Epidermal melanocyte (primary cell): ENCODE data around the gene CHMP3.
"Not testable (repeated sequence)": the region's sequence is repeated elsewhere in the genome, so short reads cannot be mapped to it uniquely, and the experiment has no call there.

Experiments
- DNase-seq: peaks from one replicate; pipeline ENCODE4 v3.0.0; 2011; ENCODE audit warnings: low spot score; ENCODE audit not compliant: insufficient read length

CHMP3 gene

DNA sequence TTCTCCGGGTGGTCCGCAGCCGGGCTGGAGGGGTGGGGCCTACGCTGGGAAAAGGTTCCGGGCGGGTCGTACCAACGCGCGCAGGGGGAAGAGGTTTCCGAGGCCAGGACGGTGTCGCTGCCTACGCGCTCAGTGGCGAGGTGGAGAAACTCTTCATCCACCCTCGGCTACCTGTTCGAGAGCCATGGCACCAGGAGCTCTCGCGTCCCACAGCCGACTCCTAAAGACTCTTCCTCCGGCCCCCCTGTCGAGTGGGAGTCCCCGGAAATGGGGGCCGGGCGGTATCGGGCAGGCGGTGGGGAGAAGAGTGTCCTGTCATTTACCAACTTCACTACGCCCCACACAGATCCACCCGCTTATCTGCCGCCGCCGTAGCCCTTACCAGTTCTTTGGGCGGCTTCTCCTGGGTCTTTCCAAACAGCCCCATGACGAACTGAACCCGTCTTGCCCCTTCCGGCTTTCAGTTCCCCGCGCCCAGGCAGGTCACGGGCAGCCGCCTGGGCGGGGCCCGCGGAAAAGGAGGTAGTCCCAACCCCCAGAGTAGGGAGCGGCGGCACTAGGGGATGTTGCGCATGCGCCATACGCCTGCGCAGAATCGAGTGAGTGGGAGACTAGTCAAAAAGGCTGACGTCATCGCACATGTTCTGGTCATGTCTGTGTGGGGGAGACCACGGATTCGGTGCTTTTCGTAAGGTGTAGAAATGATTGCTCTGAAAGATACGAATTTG lies at the start of gene CHMP3:
Gene CHMP3, minus strand, starts transcription at position 522 of the 728 bp plus-strand sequence. Its CDS starts 95 bp downstream, at position 427.
- peak; percentile 98 for DNase-seq

DNA sequence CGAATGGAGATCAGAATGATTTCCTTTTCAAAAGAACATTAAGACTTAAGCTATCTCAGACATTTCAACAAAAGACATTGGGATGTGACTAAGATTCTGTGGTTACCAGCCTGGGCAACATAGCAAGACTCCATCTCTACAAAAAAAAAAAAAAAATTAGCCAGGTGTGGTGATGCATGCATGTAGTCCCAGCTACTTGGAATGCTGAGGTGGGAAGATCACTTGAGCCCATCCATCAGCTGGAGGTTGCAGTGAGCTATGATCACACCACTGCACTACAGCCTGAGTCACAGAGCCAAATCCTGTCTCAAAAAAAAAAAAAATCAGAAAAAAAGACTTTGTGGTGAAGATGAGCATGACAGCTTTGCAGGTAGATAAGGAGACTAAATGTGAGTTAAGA lies 47.6 kb upstream of the CHMP3 start:
- DNase-seq = no peak

DNA sequence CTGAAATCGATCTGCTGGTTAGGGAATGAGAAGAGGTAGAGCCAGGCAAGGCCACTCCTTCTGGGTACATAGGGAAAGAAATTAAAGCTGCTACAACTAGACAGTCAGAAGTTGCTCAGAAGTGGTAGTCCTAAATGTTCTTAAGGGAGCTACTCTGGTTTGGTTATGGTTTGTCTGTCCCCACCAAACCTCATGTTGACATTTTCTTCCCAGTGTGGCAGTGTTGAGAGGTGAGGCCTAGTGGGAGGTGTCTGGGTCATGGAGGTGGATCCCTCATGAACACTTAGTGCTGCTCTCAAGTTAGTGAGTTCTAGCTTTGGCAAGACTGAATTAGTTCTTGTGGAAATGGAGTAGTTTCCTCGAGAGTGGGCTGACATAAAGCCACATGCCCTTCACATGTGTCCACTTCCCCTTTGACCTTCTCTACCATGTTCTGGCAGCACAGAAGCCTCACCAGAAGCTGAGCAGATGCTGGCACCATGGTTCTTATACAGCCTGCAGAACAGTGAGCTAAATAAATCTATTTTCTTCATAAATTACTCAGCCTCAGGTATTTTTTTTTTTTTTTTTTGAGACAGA lies 45.7 kb upstream of the CHMP3 start:
- no peak for DNase-seq

DNA sequence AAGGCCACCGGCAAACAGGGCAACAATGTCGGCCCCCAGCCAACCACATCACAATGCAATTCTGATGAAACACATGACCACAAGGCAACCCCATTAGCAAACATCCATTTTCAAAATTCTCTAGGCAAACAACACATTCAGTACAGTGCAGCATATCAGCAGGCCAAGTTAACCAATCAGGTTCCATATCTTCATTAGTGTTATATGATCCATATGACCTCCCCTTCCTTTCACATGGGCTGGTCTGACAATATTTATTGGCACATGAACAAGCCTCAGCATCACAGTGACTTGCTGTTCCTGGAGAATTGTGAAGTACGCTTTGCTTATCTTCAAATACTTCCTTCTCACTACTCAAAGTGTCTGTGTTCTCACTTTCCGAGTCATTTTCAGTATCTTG lies 40.7 kb upstream of the CHMP3 start:
- DNase-seq = no peak

DNA sequence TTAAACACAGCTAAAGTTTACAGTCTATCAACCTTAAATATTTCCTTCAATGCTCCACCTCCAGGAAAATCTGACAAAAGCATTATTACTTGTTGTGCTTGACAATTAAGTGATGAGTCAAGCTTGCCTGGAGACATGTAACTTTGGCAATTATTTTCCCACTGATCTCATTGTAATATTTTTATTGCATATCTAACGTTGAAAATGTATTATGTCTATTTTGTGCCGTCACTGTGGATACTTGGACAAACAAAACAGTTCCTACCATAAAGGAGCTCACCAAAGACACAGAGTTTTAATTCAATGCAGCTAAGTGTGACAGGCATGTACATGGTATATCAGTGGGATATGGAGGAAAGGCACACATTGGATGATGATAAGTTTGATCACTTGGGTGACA lies 35.7 kb upstream of the CHMP3 start:
- no peak for DNase-seq

DNA sequence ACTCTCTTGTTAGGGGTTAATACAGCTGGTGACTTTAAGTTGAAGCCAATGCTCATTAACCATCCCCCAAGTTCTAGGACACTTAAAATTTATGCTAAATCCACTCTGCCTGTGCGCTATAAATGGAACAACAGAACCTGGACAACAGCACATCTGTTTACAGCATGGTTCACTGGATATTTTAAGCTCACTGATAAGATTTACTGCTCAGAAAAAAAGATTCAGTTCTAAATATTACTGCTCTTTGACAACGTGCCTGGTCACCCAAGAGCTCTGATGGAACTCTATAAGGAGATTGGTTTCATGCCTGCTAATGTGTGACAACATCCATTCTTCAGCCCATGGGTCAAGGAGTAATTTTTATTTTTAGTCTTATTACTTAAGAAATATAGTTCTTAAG lies 32.9 kb upstream of the CHMP3 start:
- DNase-seq = no peak

DNA sequence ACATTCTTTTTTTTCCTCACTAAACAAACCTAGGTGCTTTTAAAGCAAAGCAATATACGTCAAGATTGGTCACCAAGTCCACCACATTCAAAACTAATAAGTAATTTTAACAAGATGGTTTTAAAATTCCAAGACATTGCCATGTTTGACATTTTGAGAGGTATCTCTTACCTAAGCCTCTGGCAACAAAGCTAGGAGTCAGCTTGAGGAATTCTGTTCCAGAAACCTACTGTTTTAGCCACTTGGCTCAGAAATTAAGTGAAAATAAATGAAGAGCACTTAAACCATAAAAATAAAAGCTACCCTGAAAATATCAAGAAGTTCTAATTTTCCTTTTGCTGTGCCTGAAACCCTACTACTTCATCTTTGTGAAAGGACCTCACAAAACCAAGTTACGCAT lies 30.0 kb upstream of the CHMP3 start:
- no peak for DNase-seq

DNA sequence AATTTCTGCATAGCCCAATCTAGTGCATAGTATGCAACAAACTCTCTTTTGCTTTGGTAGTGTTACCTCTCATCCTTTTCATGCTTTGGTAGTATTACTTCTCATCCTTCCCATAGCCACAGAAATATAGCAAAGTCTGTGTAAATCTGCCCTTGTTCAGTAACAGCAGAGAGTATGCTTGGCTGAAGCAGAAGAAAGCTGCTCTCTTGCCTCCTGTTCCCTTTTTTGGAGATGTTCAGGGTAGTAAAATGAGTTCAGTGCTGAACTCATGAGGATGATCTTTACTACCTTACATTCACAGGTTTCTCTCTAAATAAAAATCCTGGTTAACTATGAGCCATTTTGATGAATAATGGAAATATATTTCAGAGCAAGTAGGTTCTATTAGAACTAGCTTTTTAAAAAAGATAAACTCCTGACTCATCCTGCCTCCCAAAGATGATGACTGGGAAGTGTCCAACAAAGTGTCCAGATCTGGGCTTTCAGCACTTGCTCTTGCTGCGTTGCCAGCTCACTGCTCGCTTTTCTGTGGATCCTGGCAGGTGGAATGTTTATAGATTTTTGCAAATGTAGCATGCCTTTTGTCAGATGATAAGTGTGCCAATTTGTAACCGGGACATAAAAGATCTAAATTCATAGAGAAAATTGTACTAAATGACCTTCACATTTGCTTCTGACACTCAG lies 29.4 kb upstream of the CHMP3 start:
- no peak for DNase-seq

DNA sequence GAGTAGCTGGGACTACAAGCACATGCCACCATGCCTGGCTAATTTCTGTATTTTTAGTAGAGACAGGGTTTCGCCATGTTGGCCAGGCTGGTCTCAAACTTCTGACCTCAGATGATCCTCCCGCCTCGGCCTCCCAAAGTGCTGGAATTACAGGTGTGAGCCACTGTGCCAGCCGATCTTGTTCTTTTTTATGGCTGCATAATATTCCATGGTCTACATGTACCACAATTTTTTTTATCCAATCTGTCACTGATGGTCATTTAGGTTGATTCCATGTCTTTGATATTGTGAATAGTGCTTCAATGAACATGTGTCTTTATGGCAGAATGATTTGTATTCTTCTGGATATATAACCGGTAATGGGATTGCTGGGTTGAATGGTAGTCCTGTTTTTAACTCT lies 26.5 kb upstream of the CHMP3 start:
- DNase-seq = not testable (repeated sequence)

DNA sequence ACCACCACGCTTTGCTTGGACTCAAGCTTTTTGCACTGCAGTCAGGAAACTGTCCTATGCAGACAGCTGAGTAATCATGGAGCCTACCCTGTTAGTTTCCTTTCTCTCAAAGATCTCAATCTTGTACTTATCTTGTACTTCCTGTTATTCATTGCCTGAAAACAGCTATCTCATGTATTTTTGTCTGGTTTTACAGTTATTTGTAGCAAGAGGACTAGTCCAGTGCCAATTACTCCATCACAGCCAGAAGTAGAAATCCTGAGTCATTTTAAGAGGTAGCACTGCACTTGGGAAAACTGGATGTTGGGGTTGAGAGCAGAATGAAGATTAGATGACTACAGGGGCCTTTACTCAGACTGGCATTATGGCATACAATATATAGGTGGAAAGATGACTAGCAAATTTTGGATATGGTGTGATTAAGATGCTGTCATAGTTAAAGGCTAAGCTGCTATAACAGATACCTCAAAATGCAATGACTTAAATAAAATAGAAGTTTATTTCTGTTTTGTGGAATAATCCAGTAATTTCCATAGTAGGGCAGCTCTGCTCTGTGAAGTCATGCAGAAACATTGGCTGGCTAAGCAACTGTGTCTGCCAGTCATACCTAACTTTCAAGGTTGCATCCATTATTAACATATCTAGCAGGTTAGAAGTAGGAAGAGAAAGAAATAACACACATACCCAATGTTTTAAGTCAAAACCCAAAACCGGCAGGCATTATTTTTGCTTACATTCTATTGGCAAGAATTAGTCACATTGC lies 21.1 kb upstream of the CHMP3 start:
- no peak for DNase-seq

DNA sequence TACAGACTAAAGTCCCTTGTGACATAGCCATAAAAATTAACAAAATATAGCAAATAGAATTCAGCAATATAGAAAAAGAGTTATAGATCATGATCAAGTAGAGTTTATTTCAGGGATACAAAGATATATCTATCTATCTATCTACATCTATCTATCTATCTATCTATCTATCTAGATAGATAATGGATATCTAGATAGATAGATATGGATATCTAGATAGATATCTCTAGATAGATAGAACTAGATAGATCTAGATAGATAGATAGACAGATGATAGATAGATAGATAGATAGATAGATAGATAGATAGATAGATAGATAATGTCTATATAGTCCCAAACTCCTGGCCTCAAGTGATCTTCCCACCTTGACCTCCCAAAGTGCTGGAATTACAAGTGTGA lies 17.3 kb upstream of the CHMP3 start:
- DNase-seq = no peak

DNA sequence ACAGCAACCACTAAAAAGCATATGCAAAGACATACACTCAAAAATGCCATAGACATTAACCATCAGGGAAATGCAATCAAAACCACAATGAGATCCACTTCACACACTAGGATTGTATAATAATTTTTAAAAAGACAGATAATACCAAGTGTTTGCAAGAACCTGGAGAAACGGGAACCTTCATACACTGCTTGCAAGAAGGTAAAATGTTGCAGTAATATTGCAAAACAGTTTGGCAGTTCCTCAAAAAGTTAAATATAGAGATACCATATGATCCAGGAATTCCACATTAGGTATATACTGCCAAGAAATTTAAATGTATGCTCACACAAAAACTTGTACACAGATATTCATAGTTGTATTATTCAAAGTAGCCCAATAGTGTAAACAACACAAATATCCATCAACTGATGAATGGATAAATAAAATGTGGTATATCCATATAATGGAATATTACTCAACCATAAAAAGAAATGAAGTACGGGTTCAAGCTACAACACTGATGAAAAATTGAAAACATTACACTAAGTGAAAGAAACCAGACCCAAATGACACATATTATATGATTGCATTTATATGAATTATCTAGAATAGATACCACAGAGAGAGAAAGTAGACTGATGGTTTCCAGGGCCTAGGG lies 14.7 kb upstream of the CHMP3 start:
- DNase-seq = no peak

DNA sequence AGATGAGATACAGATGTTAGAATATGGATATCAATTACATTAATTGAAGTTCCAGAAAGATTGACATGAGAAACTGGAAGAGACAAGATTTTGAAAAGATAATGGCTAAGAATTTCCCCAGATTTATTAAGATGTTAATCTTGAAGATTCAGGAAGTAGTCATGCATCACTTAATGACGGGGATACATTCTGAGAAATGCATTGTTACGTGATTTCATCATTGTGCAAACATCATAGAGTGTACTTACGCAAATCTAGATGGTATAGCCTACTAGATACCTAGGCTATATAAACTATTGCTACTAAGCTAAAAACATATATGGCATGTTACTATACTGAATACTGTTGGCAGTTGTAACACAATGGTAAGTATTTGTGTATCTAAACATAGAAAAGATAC lies 6.8 kb upstream of the CHMP3 start:
- no peak for DNase-seq

DNA sequence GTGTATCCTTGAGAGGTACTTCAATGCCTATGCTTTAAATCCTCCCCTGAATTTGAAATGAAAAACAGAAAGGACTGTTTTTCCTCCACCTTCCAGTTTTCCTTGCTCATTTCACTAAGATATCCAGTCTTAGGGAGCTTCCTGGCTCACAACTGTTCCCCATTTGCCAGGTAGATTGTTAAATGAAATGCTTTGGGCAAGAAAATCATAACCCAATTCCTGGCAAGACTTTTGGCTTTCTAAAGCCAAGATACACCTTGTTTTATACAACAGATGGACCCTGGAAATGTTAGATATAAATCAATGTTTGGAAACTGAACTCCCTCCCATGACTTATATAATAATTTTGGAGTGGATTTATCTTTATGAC lies 3.6 kb upstream of the CHMP3 start:
- DNase-seq = no peak

DNA sequence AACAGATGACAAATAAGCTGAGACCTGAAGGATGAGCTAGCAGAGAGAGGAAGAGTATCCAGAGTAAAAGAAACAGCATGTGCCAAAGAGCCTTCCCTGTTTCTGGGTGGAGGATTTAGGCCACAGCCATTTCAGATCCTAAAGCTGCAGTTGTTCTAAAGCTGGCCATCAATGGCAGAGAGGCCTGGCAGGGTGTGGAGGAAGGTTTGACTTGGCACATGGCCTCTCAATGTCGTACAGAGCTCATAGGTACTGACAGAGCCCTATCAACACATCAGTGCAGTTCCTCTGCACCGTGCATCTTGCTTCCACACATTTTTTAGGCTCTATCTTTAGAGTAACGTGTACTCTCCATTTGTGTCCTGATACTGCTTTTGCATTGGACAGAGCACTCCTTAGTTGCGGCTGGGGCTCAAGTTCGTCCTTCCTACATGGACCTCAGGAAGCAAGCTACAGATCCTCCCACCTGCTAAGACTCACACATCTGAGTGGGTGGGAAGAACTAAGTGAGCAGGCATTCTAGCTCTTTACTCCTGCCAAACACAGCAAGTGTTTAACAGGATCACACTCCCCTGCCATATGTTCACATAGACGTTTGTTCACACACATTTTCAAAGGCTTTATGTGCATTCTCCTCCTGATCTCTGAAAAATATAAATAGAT lies 3.0 kb upstream of the CHMP3 start:
- DNase-seq = no peak

DNA sequence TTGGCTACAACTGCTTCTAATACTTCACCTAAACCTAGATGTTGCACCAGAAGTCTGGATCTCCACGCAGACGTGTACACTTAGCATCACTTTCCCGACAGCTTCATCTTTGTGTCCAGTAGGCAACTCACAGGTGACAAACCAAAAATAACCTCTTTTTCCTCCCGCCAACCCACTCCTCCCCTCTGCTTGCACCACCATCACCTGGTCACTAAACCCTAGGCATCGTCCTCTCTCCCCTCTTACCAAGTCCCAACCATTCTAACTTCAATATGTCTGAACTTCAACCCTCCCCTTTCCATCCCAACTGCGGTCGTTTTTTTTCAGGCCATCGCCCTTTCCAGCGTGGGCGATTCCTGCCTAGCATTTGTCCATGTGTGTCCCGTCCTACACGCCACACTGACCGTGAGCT lies 413 bp upstream of the CHMP3 start:
- DNase-seq = no peak

DNA sequence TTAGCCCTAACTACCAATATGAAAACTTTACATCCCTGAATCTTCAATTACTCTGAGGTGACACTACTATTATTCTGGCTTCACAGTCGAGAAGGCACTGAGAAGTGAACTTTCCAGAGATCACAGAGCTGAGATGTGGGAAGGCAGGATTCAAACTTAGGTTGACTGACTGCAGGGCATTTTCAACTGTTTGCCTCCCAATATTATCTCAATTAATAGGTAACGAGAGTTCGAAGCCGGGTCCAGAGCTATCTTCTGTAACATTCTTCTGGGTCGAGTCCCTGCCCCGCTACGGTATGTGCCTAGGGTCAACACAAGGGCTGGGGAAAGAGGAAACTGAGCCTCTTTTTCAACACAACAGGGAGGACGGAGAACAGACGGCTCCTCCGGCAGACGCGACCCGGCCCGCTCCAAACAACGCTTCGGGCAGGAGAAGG lies 740 bp downstream of the CHMP3 start:
- no peak for DNase-seq

DNA sequence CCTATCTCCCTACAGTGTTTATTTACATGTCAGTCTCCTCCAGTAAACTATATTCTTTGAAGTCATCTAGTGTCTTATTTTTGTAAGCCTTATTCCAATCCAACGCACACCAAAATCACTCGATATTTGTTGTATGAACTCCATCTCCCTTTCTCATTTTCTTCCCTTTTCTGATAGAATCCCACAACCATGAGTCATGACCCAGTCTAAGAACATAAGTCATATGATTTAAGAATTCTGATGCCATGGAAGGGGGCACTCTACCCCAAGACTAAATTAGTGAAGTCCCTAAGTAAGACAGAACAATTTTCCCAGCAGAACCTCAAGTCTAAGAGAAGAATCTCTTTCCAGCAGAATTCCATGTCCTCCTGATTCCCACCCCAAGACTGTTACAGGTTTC lies 5.4 kb downstream of the CHMP3 start:
- no peak for DNase-seq

DNA sequence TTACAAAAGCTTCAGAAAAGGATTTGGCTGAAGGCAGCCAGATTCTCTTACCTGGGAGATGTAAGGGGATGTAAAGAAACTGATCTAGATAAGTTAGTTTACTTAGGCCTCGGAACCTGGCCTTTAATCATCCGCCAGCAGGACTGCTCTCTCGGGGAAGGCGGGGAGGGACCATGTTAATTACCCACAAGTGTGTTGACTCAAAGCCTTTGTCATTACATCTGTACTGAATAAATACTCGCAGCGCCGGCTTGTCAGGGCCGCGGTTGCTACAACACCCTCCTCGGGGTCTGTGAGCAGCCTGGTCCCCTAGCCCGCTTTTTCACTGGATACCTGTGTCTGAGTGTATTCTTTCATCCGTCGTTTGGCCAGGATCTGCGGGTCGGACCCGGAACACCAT lies 6.7 kb downstream of the CHMP3 start:
- no peak for DNase-seq

DNA sequence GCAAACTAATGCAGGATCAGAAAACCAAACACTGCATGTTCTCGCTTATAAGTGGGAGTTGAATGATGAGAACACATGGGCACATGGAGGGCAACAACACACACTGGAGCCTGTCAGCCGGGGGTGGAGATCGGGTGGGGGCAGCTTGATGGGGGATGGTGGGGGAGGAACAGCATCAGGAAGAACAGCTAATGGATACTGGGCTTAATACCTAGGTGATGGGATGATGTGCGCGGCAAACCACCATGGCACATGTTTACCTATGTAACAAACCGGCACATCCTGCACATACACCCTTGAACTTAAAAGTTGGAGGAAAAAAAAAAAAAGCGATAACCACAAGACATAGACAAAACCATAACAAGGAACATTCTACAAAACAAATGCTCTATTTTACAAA lies 10.4 kb downstream of the CHMP3 start:
- no peak for DNase-seq
